HG02571 (cell line): ENCODE data around the gene PLAAT3.
"Not testable (repeated sequence)": the region's sequence is repeated elsewhere in the genome, so short reads cannot be mapped to it uniquely, and the experiment has no call there.

ENCODE experiments used
- ATAC-seq: cut with Tn5 transposase; IDR thresholded peaks from one replicate; pipeline ENCODE4 v1.9.1; 2021; ENCODE audit warnings: mild to moderate bottlenecking, moderate library complexity; ENCODE audit not compliant: unreplicated experiment

Gene PLAAT3

DNA sequence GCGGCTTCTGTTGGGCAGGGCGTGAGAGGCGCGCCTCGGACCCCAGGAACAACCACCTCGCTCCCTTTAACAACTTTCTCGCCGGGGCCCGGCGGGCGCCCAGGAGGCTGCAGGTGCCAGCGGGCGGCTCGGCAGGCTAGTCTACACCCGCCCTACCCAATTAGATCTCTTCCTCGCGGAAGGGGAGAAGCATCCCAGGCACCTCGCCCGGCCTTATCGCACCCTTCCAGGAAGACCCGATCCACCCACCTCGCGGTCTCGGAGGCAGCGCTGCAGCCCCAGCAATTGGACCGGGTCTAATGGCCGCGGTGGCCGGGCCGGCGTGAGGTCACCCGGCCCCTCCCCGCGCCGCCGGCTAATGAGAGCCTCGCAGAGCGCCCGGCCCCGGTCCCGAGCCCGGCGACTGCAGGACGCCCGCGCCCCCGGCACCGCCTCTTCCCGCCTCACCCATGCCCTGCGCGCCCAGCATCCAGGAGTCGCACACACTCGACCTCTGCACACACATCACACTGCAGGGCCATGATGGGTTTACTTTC lies at the start of gene PLAAT3:
TSS of gene PLAAT3 (minus strand) at position 298 of the 536 bp plus-strand sequence. CDS start 419 bp downstream, outside the sequence.
- no peak for ATAC-seq

DNA sequence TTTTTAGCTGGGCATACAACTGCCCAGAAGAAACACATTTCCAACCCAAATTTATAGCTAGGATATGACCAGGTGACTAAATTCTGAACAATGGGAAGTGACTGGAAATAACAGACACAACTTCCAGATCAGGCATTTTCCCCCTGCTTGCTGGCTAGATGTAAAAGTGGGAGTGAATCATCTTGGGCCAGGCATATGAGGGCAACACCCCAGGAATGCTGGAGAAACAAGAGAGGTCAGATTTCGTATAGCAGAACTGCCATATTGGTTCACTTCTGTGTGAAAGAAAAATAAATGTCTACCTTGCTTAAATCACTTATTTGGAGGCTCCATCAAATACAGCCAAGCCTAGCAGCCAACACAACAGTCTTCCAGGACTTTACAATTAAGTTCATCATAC lies 49.6 kb upstream of the PLAAT3 start:
- no peak for ATAC-seq

DNA sequence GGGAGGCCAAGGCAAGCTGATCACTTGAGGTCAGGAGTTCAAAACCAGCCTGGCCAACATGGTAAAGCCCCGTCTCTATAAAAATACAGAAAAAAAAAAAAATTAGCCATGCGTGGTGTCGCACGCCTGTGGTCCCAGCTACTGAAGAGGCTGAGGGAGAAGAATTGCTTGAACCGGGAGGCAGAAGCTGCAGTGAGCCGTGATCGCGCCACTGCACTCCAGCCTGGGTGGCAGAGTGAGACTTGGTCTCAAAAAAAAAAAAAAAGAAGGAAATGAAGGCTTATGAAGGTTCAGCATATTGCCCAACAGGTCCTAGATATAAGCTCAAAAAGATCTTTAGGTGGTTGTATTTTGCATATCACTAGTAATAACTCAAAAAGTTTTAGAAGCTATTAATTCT lies 46.7 kb upstream of the PLAAT3 start:
- ATAC-seq = no peak

DNA sequence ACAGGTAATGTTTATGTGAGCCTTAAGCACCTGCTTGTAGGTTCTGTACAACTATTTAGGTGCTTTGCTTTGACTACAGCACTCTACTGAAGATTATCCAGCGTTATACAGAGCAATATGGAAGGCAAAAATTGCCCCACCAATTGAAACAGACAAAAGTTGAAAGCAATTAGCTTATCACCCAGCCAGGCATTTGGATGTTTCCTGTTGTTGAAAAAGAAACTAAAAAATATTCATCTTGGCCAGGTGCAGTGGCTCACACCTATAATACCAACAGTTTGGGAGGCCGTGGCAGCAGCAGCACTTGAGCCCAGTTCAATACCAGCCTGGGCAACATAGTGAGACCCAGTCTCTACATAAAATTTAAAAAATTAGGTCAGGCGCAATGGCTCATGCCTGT lies 38.4 kb upstream of the PLAAT3 start:
- ATAC-seq = no peak

- ATAC-seq = no peak
These were observed 29.0 kb upstream of the PLAAT3 start for GRCh38 chr11:63643205-63643604.

GRCh38 chr11:63641727-63642126 lies 27.5 kb upstream of the PLAAT3 start:
- ATAC-seq = no peak

- no peak for ATAC-seq
These were observed 25.1 kb upstream of the PLAAT3 start for GRCh38 chr11:63639199-63639832.

DNA sequence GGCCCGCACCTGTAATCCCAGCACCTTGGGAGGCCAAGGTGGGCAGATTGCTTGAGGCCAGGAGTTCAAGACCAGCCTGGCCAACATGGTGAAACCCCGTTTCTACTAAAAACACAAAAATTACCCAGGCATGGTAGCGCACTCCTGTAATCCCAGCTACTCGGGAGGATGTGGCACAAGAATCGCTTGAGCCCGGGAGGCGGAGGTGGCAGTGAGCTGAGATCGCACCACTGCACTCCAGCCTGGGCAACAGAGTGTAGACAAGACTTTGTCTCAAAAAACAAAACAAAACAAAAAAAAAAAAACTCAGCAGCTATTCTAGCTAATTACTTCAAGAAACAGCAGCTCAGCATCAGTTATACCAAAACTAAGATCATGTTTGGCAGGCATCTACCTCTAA lies 24.2 kb upstream of the PLAAT3 start:
- not testable (repeated sequence) for ATAC-seq

GRCh38 chr11:63635762-63636465 lies 21.7 kb upstream of the PLAAT3 start:
- ATAC-seq = no peak

DNA sequence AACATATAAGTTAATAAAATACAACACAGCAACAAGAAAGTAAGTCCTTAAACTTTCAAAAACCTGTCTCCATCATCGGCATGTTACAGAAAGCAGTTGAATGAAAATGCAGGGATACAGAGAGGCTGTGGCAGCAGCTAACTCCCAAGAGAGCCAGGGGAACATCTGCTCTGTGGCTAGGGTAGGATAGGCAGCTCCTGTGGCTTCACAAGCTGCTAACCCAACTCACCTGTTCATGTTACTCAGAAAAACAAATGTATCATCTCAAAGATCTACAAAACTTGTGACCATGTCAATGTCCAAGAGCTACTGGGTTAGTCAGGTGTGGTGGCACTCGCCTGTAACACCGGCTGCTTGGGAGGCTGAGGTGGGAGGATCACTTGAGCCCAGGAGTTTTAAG lies 15.2 kb upstream of the PLAAT3 start:
- no peak for ATAC-seq

DNA sequence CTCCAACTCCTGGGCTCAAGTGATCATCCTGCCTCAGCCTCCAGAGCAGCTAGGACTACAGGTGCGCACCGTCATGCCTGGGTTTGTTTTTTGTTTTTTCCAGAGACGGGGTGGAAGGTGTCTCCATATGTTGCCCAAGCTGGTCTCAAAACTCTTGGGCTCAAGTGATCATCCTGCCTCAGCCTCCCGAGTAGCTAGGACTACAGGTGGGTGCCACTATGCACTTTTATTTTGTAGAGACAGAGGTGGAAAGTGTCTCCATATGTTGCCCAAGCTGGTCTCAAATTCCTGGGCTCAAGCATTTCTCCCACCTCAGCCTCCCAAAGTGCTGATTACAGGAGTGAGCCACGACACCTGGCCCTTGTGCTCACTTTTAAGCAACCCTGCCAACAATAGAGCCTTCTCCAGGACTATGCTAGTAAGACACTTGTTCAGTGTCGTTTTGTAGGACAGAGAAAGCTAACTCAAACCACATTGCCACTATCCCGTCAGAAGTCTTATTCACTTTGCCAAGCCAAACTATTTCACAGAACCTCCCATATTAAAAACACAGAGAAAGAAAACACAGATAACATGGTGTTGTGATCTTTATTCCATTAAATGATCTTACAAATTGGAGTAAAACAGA lies 9.4 kb upstream of the PLAAT3 start:
- ATAC-seq = no peak

DNA sequence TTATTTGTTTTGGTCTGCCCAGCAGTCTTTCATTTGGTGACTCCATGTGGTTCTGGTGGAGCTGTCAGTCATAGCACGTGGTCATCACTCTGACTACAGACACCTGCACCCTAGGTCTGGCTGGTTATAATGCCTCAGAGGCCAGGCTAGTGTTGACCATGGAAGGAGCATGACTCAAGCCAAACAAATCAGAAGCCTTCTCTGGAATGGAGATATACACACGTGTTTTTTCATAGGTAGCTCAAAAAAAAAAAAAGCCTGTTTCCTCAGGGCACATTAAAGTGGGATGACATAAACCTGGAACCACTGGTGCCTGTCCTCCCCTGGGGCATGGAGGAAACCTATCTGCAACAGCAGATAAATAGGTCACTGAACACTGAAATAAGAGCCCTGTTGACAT lies 8.1 kb upstream of the PLAAT3 start:
- ATAC-seq = no peak

DNA sequence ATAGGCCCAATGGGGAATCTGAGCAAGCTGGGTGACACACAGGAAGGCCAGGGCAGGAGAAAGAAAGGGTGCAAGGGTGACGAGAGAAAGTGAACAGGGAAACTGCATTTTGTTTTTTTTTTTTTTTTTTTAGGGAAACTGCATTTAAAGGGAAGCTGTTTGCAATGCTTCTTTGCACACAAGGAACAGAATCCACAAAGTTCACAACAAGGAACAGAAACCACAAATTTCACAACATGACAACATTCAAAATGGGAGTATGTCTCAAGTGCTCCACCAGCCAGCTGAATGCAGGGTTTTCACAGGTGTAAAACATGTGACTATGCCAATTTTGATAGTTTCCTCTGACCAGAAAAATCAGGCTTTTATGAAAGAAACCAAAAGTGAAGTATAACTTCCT lies 6.8 kb upstream of the PLAAT3 start:
- ATAC-seq = no peak

DNA sequence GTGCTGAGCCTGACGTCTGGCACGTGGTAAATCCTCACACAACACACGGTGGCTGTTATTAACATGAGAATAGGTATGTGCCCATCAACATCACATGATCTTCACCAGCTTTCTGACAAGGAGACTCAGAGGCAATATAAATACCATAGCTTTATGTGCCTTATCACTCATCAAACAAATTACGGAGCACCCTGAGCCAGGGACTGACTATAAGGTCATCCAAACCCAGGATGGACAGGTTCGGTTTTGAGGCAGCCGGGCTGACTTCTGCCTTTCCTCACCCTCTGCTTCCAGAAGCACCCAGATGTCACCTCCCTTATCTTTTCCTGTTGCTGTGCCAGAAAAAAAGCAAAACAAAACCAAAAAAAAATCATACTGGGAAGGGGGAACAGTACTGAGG lies 5.7 kb upstream of the PLAAT3 start:
- ATAC-seq = no peak

- ATAC-seq = not testable (repeated sequence)
These were observed 3.5 kb upstream of the PLAAT3 start for GRCh38 chr11:63617686-63618085.

- ATAC-seq = no peak
These were observed 2.7 kb upstream of the PLAAT3 start for GRCh38 chr11:63616953-63617352.

GRCh38 chr11:63613517-63614135 lies 607 bp downstream of the PLAAT3 start:
- no peak for ATAC-seq

DNA sequence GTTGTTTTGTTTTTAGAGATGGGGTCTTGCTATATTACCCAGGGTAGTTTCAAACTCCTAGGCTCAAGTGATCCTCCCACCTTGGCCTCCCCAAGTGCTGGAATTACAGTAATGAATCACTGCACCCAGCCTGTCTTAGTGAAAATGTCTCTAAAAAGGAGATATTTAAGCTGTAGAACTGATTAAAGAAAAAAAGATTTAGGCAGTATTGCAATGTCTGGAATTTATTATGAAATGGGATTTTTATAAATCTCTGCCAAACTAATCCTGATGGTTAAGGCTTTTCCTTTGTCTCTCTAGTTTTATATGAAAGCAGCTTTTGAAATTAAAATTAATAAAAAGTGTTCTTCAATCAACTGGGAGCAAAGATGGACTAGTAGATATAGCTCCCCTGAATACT lies 2.1 kb downstream of the PLAAT3 start:
- no peak for ATAC-seq

DNA sequence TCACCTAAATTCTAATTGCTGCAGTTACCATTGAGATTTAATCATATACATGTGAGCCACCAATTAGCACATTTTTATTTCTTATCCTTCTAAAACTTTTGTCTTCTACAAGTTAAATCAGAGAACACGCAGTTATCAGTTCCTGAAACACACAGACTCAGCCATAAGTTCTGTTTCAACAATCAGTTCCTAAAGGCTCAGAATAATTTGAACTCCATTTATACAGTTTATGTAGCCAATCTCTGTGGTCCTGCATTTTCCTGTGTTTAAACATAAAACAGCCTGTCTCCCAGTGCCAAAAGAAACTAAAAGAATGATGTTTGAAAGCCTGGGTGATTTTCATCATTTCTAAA lies 2.9 kb downstream of the PLAAT3 start:
- no peak for ATAC-seq

GRCh38 chr11:63610604-63611394 lies 3.4 kb downstream of the PLAAT3 start:
- ATAC-seq = no peak
